HG03135 (cell line): ENCODE measurements around the gene TFG.

Source experiments
- ATAC-seq: cut with Tn5 transposase; IDR thresholded peaks from one replicate; pipeline ENCODE4 v1.9.1; 2021; ENCODE audit warnings: mild to moderate bottlenecking, moderate library complexity; ENCODE audit not compliant: unreplicated experiment

TFG gene

GRCh38 chr3:100753846-100754245 is 44.6 kb downstream of the TFG start:
- no peak for ATAC-seq

DNA sequence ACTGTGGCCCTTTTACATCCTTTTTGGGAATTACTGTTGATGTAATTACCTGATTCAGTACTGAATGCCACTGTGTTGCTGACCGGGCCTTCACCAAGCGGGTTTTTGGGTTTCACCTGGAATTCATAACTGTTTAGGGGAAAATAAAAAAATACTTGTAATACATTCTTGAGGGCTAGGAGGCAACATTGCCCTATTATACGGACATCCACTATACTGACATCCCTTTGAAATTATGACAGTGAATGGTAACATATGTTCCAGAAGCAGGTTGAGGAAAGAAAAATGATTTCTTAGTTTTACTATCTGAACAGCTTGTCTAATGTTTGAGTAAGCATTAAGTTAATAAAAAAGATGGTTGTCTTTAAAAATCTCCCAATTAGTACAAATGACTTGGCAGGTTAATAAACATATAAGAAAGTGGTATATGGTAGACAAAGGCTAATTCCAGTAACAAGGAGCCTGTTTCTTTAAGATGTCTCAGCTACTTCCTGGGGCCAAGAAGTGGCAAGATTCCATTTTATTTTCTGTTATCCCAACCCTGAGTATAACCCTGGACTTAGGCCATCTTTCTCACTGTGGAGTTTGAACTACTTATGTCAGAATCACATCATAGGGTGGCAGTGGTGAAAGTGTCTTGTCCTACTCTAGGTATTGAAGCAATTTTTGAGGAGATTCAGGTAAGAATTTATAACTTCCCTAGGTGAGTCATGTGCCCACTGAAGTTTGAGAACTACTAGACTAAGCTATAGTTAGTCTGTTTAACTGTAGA is 45.5 kb downstream of the TFG start:
- ATAC-seq, result no peak

DNA sequence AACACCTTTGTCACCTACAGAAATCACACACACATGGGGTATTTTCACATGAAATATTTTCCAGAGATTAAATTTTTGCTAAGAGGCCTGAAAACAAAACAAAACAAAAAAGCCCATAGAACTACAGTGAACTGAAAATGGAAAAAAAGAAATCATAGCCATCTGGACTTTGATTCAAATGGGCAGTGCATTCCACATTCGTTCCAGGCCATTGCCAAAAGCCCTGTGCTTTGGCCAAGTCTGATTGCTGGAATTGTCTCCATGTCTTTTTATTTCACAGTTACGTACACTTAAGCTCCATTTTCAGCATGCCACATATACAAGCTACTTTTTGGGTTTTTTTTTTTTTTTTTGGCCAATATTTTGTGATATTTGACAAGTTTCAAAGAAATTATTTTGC is 47.1 kb downstream of the TFG start:
- no peak for ATAC-seq

DNA sequence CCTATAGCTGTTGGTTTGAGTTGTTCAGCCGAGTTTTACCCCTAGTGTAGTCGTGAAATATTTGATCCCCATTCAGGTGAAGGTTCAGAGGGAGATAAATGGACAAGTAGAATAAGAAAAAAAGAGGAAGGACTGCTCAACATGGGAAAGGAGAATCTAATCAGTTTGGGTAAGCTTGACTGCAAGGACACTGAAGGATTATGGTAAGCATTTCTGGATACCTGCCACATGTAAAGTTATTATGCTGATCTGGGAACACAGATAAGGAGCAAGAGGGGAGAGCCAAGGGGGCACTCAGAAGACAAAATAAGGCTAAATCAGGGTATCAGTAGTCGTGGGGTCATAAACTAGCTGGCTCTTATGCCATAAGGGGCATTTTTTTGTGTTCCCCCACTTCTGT is 49.9 kb downstream of the TFG start:
- no peak for ATAC-seq

- ATAC-seq, result no peak
Observed at GRCh38 chr3:100759950-100760349, 50.7 kb downstream of the TFG start.

DNA sequence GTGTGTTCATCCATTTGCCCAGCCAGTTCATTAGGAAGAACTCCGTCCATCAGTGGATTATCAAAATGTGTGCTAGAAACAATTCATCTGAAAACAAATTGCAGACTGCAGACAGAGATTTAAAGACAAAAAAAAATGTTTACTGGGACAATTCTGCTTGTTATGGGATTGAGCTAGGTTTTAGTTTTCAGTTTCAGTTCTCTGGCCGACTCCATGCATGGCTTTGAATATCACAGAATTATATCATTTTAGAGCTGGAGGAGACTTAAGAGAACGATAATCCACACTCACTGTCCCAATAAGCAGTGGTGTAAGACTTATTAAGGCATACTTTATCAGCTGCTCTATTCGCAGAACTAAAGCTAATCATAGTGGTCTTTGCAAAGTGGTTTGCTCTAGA is 51.1 kb downstream of the TFG start:
- ATAC-seq, result no peak

DNA sequence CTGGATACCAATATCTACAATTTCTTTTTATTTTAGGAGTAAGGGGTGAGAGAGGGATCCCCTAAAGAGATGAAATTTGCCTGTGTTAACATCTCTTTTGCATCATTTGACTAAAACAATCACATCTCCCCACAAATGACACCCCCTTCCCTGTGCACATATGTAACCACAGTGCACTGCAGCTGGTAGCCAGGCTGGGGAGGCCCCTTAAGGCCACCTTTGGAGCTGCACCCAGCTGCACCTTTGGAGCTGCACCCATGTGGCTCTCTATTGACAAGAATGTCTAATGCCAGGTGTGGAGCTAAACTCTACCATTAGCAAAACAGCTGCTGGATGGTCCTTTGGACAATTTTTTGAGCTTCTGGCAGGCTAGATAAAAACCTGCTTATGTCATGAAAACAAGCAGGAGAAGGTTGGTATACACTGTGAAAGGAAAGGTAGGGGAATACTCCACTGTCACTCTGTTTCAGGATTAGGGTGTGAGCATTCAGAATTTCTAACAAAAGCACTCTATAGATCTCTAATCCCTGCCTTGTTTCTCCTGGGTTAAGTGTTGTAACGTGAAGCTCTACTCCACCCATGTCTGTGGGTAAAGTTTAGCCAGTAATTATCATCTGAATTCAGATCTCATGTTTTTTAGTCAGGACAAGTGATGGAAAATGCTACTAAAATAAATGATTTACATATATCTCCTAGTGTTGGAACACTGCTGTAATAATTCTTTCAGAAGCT is 52.1 kb downstream of the TFG start:
- ATAC-seq, result peak; percentile 78

DNA sequence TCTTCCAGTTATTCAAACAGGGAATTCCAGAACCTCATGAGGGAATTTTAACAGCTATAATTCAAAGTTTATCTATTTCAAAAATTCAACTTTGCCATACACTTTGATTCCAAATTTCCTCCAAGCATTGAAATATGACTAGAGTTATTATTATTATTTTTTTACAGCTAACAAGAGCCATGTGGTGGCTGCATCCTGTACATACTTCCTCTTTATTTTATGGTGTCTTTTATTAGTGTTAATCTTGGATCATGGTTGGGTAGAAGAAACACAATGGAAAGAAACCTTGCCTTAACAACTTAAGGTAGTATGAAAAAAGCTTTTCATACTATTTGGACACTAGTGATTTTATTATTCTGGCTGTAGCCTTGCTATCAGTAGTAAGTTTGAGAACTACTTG is 52.7 kb downstream of the TFG start:
- ATAC-seq, result no peak

- ATAC-seq, result no peak
Observed at GRCh38 chr3:100765437-100765975, 56.2 kb downstream of the TFG start.

- no peak for ATAC-seq
Observed at GRCh38 chr3:100766069-100766468, 56.8 kb downstream of the TFG start.

DNA sequence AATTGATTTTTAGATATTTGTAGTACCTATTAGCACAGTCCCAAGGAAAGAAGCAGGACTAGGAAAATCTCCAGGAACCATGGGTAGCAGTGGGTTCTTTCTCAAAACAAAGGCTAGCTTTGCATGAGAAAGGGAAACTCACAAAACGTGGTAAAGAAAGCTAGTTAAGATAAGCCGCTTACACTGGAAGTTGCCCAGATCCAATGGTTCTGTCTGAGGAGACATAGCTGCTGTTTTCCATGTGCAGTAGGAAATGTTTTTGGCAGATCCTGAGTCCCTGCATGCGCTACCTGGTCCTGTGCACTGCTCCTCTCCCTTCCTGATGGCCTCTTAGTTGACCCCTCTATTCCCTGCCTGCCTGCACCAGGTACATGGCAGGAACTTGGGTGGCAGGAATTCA is 60.4 kb downstream of the TFG start:
- ATAC-seq, result no peak

DNA sequence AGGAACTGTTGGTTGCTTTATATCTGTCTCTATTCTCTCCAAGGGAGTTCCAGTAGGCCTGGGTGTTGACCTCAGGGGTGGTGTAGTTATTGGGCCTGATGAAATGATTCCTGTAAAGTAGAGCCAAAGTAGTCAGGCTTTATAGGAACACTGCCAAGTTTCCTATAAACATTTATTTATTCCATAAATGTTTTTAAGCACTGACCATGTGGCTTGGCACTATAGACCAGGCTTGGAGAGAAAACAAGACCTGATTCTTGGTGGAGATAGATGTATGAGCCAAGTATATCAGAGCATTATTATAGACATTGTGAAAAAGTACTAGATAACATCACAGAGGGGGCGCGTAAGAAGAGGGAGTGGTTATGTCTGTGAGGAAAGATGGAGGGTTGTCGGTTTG is 65.9 kb downstream of the TFG start:
- ATAC-seq, result no peak

- ATAC-seq, result no peak
Observed at GRCh38 chr3:100775669-100776068, 66.4 kb downstream of the TFG start.

DNA sequence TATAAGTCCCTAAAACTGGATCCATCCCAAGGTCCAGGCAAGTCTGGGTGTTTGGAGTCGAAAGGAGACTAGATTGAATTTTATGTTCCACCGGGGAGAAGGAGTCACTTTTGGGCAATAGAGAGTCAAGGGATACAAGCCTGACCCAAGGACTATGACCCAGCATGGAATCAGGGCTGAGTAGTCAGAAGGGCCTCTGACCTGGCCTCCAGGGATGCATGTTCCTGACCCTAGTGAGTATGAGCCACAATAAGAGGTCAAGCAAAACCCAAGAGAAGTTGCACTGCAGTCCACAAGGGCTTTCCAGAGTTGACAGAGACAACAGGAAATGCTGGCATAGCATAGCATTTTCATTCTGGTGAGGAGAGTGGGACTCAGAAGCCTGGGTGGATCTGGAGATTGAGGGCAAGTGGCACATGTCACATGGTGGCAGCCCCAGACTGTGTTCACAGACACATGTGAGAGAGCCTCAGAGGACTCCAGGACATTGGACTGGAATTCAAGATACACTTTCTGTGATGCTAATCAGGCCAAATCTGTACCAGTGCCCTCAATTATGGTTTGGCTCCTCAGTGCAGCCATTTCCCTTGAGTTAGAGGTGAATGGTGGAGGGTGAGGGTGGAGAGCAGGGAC is 66.9 kb downstream of the TFG start:
- no peak for ATAC-seq

DNA sequence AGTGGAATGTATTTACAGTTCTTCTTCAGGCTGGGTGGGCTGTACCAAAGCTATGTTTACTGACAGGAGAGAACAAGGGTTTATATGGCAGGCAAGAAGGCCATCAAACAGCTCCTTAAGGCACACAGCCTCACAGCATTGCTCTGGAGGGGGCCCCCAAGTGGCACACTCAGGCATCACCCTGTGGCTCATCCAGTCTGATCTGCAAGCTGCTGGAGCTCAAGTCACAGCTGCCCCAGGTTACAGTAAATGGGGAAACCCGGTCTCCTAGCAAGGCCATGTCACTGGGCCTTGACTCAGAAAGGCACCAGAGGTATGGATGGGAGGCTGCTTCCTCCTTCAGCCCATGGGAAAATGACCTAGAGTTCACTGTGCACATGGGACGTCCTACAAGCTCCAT is 67.5 kb downstream of the TFG start:
- ATAC-seq, result no peak

DNA sequence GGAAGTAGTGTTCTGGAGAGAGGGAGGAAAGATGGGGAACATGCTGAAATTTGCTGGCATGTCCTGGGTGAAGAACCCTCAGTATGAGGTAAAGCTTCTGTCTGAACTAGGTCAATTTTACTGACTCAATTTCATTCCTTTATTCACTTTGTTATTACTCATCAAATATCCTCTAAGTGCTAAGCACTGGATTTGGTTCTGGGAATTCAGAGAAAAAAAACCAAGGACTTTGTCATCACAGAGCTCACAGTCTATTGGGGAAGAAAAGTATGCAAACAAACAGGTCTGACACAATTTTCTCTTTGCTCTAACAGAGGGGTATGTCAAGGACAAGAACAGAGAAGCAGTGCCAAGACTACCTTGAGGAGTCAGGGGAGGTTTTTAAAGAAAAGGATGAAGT is 68.0 kb downstream of the TFG start:
- no peak for ATAC-seq

DNA sequence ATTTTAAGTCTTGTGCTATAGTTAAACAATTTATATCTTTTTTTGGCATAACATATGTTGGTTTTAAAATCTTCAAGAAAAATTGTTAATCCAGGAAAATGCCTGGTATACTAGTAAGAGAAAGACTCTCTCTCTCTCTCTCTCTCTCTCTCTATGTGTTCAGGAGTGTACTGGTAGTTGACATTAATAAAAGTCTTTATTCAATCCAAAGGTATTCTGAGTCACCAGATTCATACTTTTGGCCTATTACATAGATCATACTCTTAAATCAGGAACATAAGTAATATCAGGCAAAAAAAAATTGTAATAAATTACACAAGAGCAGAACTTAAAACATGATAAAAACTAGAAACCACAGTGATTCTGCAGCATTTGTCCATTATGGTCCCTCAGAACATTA is 70.2 kb downstream of the TFG start:
- no peak for ATAC-seq

- no peak for ATAC-seq
Observed at GRCh38 chr3:100780071-100780622, 70.9 kb downstream of the TFG start.

- no peak for ATAC-seq
Observed at GRCh38 chr3:100781301-100781700, 72.0 kb downstream of the TFG start.

- ATAC-seq, result no peak
Observed at GRCh38 chr3:100782348-100782747, 73.1 kb downstream of the TFG start.

DNA sequence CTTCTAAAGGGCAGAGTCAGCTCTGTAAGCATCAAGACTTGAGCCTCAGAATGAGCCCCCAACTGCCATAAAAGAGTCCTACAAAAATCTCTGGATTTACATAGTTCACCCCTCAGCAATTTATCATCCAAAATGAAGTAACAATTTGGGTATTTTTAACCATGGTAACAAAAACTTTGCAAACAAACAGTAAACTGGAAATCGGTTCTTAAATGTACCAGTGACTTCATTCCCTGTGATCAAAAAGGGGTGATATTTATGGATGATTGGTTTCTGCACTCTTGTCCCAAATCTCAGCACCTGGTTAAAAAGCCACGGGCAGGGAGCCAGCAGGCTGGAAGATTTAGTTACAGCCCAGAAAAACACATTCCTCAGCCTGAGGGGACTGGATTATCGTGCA is 73.6 kb downstream of the TFG start:
- no peak for ATAC-seq

GRCh38 chr3:100783619-100784018 is 74.3 kb downstream of the TFG start:
- no peak for ATAC-seq
